Astrocyte (in vitro differentiated cells and primary cell): ENCODE measurements around the gene COQ9.

Experiments
- CTCF ChIP-seq: IDR thresholded peaks from 2 replicates; pipeline ENCODE4 v1.5.1; 2011; ENCODE audit warnings: low read depth, mild to moderate bottlenecking, inconsistent platforms, low read length, moderate library complexity; ENCODE audit not compliant: insufficient read depth
- EZH2 ChIP-seq: IDR thresholded peaks from 2 replicates; pipeline ENCODE4 v1.6.1; 2012; ENCODE audit warnings: mild to moderate bottlenecking, low read length, inconsistent platforms; ENCODE audit not compliant: insufficient read depth

GRCh38 chr16:57470711-57471110, 23.4 kb downstream of the COQ9 start:
- TF ChIP-seq CTCF (no peak), EZH2 (no peak)
